B cell (primary cell): ENCODE results near the gene MRGPRG. TPM values are rescaled to one million over a fixed set of nuclear protein-coding genes. Genes with fewer than 3 reads are reported as not detected.

ENCODE experiments used
- ATAC-seq: fragments of 200-7000 bp; cut with Tn5 transposase; one replicate; pipeline ENCODE4 v1.10.0; 2021; ENCODE audit warnings: low read depth, mild to moderate bottlenecking, moderate number of reproducible peaks, moderate library complexity
- CTCF ChIA-PET: fragments of 350-600 bp; sonication (Branson Sonifier 250); formaldehyde crosslinking; loops from one replicate; lab custom pipeline; 2021; ENCODE audit warnings: antibody characterized with exemption, inconsistent platforms; lab: Charles Lee
- POLR2A ChIA-PET: fragments of 350-600 bp; sonication (Branson Sonifier 250); formaldehyde crosslinking; loops from one replicate; lab custom pipeline; 2021; ENCODE audit warnings: antibody characterized with exemption; lab: Charles Lee
- DNase-seq: peaks from one replicate; pipeline ENCODE4 v3.0.0; 2013
- H2AFZ ChIP-seq: 2 replicates; pipeline ENCODE4 v1.6.1; 2012; ENCODE audit warnings: mild to moderate bottlenecking, low read depth, low read length; ENCODE audit not compliant: insufficient read depth, poor library complexity, severe bottlenecking
- H3K27ac ChIP-seq, 2 donors: 1 replicate in 1 of 2; 2 replicates in 1 of 2; pipeline ENCODE4 v1.5.1; 2012 to 2013; ENCODE audit warnings: low read length in 2 of 2, mild to moderate bottlenecking in 2 of 2, moderate library complexity in 1 of 2
- H3K27me3 ChIP-seq, 4 experiments: fragments of 200-600 bp in 1 of 4; sonication (generic) in 1 of 4; replicated peaks in 1 of 4; 1 replicate in 2 of 4; 2 replicates in 2 of 4; pipeline versions ENCODE4 v1.6.1 to v1.7.0; 2013 to 2016; ENCODE audit warnings: low read length in 3 of 4, mild to moderate bottlenecking in 2 of 4, mixed read lengths in 1 of 4, moderate library complexity in 1 of 4; ENCODE audit not compliant: insufficient read depth in 4 of 4, control insufficient read depth in 3 of 4; ENCODE audit errors: control extremely low read depth in 1 of 4
- H3K36me3 ChIP-seq, 2 experiments: replicated peaks in 1 of 2; 1 replicate in 1 of 2; 2 replicates in 1 of 2; pipeline versions ENCODE4 v1.6.1 to v1.7.1; 2013; ENCODE audit warnings: low read length in 1 of 2; ENCODE audit not compliant: insufficient read depth in 2 of 2, control insufficient read depth in 1 of 2; ENCODE audit errors: control extremely low read depth in 1 of 2, extremely low read depth in 1 of 2
- H3K4me1 ChIP-seq, 2 donors: fragments of 200-600 bp in 1 of 2; sonication (generic) in 1 of 2; 1 replicate in 1 of 2; 2 replicates in 1 of 2; pipeline versions ENCODE4 v1.5.1 to v1.6.1; 2013 to 2017; ENCODE audit warnings: low read length in 2 of 2; ENCODE audit not compliant: control insufficient read depth in 2 of 2, insufficient read depth in 2 of 2
- H3K4me2 ChIP-seq: replicated peaks from 2 replicates; pipeline ENCODE3; 2012; ENCODE audit warnings: mild to moderate bottlenecking, low read depth, low read length; ENCODE audit not compliant: poor library complexity, severe bottlenecking
- H3K4me3 ChIP-seq, 5 experiments: fragments of 200-600 bp in 1 of 5; sonication (generic) in 1 of 5; 1 replicate in 3 of 5; 2 replicates in 2 of 5; pipeline versions ENCODE4 v1.5.1 to v1.7.0; 2011 to 2016; ENCODE audit warnings: low read length in 4 of 5, mild to moderate bottlenecking in 4 of 5, low read depth in 2 of 5, control low read depth in 1 of 5, moderate library complexity in 1 of 5; ENCODE audit not compliant: insufficient read depth in 1 of 5; ENCODE audit errors: control extremely low read depth in 1 of 5, extremely low read depth in 1 of 5
- H3K79me2 ChIP-seq: fragments of 200-600 bp; sonication (generic); one replicate; pipeline ENCODE4 v1.6.0; 2016; ENCODE audit warnings: low read length; ENCODE audit not compliant: control insufficient read depth, insufficient read depth
- H3K9ac ChIP-seq: fragments of 200-600 bp; sonication (generic); 2 replicates; pipeline ENCODE4 v1.6.1; 2017; ENCODE audit warnings: mild to moderate bottlenecking, low read length, moderate library complexity
- H3K9me3 ChIP-seq, 3 donors: one replicate each; pipeline versions ENCODE4 v1.6.1 to v1.7.1; 2013; ENCODE audit warnings: low read length in 2 of 3; ENCODE audit not compliant: control insufficient read depth in 2 of 3, insufficient read depth in 1 of 3; ENCODE audit errors: control extremely low read depth in 1 of 3
- H4K20me1 ChIP-seq: 2 replicates; pipeline ENCODE4 v1.6.0; 2012; ENCODE audit warnings: mild to moderate bottlenecking, low read length; ENCODE audit not compliant: insufficient read depth, control insufficient read depth, poor library complexity, severe bottlenecking
- H3K27ac Mint-ChIP-seq: one replicate; pipeline ENCODE4 v1.8.0; 2021; ENCODE audit warnings: mixed read lengths
- H3K27me3 Mint-ChIP-seq: one replicate; pipeline ENCODE4 v1.8.0; 2021; ENCODE audit warnings: mixed read lengths
- H3K4me1 Mint-ChIP-seq: one replicate; pipeline ENCODE4 v1.8.0; 2021; ENCODE audit warnings: mixed read lengths
- H3K4me3 Mint-ChIP-seq: one replicate; pipeline ENCODE4 v1.8.0; 2021; ENCODE audit warnings: mixed read lengths
- H3K9me3 Mint-ChIP-seq: one replicate; pipeline ENCODE4 v1.8.0; 2022; ENCODE audit warnings: mixed read lengths; ENCODE audit not compliant: insufficient read depth
- EZH2 ChIP-seq: IDR thresholded peaks from 2 replicates; pipeline ENCODE4 v1.6.1; 2012; ENCODE audit warnings: borderline replicate concordance, low read depth, mild to moderate bottlenecking, moderate library complexity, low read length; ENCODE audit not compliant: insufficient read depth, poor library complexity, severe bottlenecking
- WGBS: methylation state at CpG from one replicate; pipeline ENCODE4 v1.1.5; 2013; ENCODE audit warnings: missing lambda C conversion rate; ENCODE audit not compliant: insufficient coverage; 5-methylcytosine and 5-hydroxymethylcytosine counted together
- intact Hi-C: fragments of 100-400 bp; cut with micrococcal nuclease; formaldehyde crosslinking; loops from one replicate; pipeline ENCODE4 v1.10.0; 2022
- polyA plus RNA-seq: library from polyadenylated mRNA; depleted of rRNA; stranded (reverse); fragments of >200 nt; gene quantifications from 2 replicates; pipeline ENCODE4 v1.2.3, GENCODE V29; 2012
- total RNA-seq, 2 donors: library from RNA; stranded (reverse); fragments of 120-200 nt in 1 of 2; gene quantifications; 1 replicate in 1 of 2; 2 replicates in 1 of 2; pipeline versions ENCODE4 v1.2.3 to v1.2.4, GENCODE V29; 2013 to 2022
- TF ChIP-seq, protein P1 (sequence below): fragments of 200-600 bp; IDR thresholded peaks from one replicate; pipeline ENCODE4 v1.8.0; 2022; ENCODE audit warnings: antibody characterized with exemption, mild to moderate bottlenecking

MRGPRG gene
- total and polyA plus RNA-seq, 2 donors (not counting 1 experiment from before 2014, with no cell fraction given) = not detected

DNA sequence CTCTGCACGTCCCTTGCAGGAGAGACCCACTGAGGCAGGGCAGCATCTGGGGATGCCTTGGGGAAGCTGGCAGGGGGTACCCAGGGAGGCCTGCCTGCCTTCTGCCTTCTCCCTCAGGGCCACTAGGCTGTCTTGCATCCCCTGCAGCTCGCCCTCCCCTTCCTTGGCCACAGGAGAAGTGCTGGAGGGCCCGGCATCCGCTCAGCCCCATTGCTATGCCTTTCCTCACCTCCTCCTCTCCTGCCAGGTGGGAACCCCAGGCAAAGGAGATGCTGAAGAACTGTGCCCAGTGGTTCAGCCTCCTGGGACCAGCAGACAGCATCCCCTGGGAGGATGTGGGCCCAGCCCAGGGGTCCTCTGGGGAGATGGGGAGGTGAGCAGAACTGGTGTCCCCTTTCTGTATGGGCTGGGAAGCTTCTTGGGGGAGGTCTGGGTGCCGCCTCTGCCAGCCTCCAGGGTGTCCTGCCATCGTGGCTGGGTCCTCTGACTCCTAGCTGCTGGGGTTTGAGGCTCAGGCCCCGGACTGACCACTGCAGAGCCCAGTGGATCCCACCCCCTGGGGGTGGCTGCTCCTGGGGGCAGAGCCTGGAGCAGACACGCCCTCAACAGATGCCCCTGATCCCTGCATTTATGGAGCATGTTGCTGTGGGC, 20.6 kb downstream of the MRGPRG start:
- POLR2A ChIA-PET = no interaction called here
- Histone ChIP-seq H4K20me1 (no peaks in the 10 kb centered on the region), H3K4me2 (no peak overlapping the region), H3K27ac (no peak overlapping the region), H3K9me3 (no peaks in the 10 kb centered on the region), H3K79me2 (no peaks in the 10 kb centered on the region), H3K36me3 (no peaks in the 10 kb centered on the region), H3K9ac (no peak overlapping the region), H3K4me3 (no peak overlapping the region), H3K4me1 (no peaks in the 10 kb centered on the region), H2AFZ (no peak overlapping the region), H3K27me3 (peaks cover 0 to 8% (median under 1%) of the 10 kb centered on the region in 4 experiments)
- 77% methylated on average over 6 of the region's 8 CpGs for WGBS
- CTCF ChIA-PET = no interaction called here
- Mint-ChIP-seq H3K27ac (no peak overlapping the region), H3K4me1 (no peaks in the 10 kb centered on the region), H3K4me3 (no peak overlapping the region), H3K27me3 (peaks cover 5% of the 10 kb centered on the region), H3K9me3 (no peaks in the 10 kb centered on the region)
- TF ChIP-seq, protein P1, sequence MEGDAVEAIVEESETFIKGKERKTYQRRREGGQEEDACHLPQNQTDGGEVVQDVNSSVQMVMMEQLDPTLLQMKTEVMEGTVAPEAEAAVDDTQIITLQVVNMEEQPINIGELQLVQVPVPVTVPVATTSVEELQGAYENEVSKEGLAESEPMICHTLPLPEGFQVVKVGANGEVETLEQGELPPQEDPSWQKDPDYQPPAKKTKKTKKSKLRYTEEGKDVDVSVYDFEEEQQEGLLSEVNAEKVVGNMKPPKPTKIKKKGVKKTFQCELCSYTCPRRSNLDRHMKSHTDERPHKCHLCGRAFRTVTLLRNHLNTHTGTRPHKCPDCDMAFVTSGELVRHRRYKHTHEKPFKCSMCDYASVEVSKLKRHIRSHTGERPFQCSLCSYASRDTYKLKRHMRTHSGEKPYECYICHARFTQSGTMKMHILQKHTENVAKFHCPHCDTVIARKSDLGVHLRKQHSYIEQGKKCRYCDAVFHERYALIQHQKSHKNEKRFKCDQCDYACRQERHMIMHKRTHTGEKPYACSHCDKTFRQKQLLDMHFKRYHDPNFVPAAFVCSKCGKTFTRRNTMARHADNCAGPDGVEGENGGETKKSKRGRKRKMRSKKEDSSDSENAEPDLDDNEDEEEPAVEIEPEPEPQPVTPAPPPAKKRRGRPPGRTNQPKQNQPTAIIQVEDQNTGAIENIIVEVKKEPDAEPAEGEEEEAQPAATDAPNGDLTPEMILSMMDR = no peak
- TF ChIP-seq EZH2 = no peak
- intact Hi-C loops = no loop called here
- ATAC-seq = no peak
- no peak for DNase-seq

DNA sequence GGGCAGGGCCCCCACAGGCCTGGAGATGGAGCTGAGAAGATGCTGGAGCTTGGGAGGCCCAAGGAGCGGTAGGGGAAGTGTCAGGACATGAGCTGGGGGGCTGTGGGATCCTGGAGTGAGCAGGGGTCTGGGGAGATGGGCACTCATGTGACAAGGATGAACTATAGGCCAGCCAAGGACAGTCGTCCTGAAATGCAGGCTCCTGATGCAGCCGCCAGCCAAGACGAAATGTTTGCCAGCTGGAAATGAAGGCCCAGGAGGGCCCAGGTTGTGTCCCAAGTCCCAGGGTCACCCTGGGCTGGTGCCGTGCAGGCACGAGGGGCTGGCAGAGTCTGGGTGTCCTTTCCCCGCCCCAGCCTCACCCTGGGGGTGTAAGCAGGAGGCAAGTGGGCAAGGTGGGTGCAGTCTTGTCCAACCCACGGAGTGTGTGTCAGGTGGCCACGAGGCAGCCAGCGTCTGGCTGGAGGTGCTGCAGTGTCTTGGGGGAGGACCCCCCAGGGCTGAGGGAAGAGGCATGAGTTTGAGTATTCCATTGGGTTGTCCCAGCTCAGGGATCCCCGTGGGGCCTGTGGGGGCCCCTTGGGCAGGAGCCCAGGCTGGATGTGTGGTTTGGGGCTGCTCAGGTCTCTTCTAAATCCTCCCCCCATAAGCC, 21.4 kb downstream of the MRGPRG start:
- Mint-ChIP-seq H3K27me3 (peaks cover 5% of the 10 kb centered on the region), H3K9me3 (no peaks in the 10 kb centered on the region), H3K27ac (no peak overlapping the region), H3K4me1 (no peaks in the 10 kb centered on the region), H3K4me3 (no peak overlapping the region)
- ATAC-seq (no peak), DNase-seq (no peak)
- Histone ChIP-seq H3K79me2 (no peaks in the 10 kb centered on the region), H3K27ac (no peak overlapping the region), H3K27me3 (peaks cover 0 to 5% (median 0%) of the 10 kb centered on the region in 4 experiments), H3K9me3 (no peaks in the 10 kb centered on the region), H3K4me3 (no peak overlapping the region), H3K9ac (no peak overlapping the region), H2AFZ (no peak overlapping the region), H3K36me3 (no peaks in the 10 kb centered on the region), H3K4me1 (no peaks in the 10 kb centered on the region), H4K20me1 (no peaks in the 10 kb centered on the region), H3K4me2 (no peak overlapping the region)
- CTCF ChIA-PET = no interaction called here
- 78% methylated on average over 10 of the region's 11 CpGs for WGBS
- intact Hi-C loops = no loop called here
- POLR2A ChIA-PET = no interaction called here
- TF ChIP-seq, protein P1 = no peak
- no peak for TF ChIP-seq EZH2
